ENCODE data around the gene XYLT1.

- TF ChIP-seq HMGXB4 (CRISPR knock-in tag; IDR thresholded peaks at IDR 0.05), result no peak
- no peak for TF ChIP-seq GTF2F1 (IDR thresholded peaks at IDR 0.05; ENCODE audit: low read depth, low read length)
- TF ChIP-seq ZNF318 (IDR thresholded peaks at IDR 0.05; ENCODE audit: borderline replicate concordance in 1 of 2, low read depth in 1 of 2), result no peak
Measured at GRCh38 chr16:17439580-17439979, 31.2 kb downstream of the XYLT1 start.

Measured in K562 (cell line).